DMS153 treated with DMSO at 0.1 percent for 48 hours (cell line): ENCODE measurements around the gene KREMEN2.
A peak's percentile ranks its signal among the peaks of the same experiment; 100 is the strongest.
"Not testable (repeated sequence)": the region's sequence is repeated elsewhere in the genome, so short reads cannot be mapped to it uniquely, and the experiment has no call there.

Experiments
- DNase-seq: peaks from one replicate; lab custom pipeline; 2025; ENCODE audit not compliant: unreplicated experiment; lab: John Stamatoyannopoulos, UW

The KREMEN2 gene

GRCh38 chr16:2938206-2938605 is 25.9 kb upstream of the KREMEN2 start:
- DNase-seq = no peak

- no peak for DNase-seq
Measured at GRCh38 chr16:2939968-2940367, 24.1 kb upstream of the KREMEN2 start.

- DNase-seq = no peak
Measured at GRCh38 chr16:2942045-2942444, 22.0 kb upstream of the KREMEN2 start.

DNA sequence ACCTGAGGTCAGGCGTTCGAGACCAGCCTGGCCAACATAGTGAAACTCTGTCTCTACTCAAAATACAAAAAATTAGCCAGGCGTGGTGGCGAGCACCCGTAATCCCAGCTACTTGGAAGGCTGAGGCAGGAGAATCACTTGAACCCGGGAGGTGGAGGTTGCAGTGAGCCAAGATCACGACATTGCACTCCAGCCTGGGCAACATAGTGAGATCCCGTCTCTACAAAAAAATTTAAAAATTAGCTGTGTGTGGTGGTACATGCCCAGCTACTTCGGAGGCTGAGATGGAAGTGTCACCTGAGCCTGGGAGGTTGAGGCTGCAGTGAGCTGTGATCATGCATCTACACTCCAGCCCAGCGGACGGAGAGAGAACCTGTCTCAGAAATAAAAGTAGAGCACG is 20.4 kb upstream of the KREMEN2 start:
- DNase-seq = not testable (repeated sequence)

- no peak for DNase-seq
Measured at GRCh38 chr16:2946649-2947048, 17.4 kb upstream of the KREMEN2 start.

- DNase-seq = no peak
Measured at GRCh38 chr16:2948807-2949704, 15.0 kb upstream of the KREMEN2 start.

- no peak for DNase-seq
Measured at GRCh38 chr16:2949705-2950352, 14.2 kb upstream of the KREMEN2 start.

- no peak for DNase-seq
Measured at GRCh38 chr16:2950353-2950724, 13.7 kb upstream of the KREMEN2 start.

- no peak for DNase-seq
Measured at GRCh38 chr16:2950773-2951172, 13.3 kb upstream of the KREMEN2 start.

GRCh38 chr16:2952679-2953078 is 11.4 kb upstream of the KREMEN2 start:
- peak; percentile 13 for DNase-seq

GRCh38 chr16:2953706-2954627 is 10.1 kb upstream of the KREMEN2 start:
- no peak for DNase-seq

GRCh38 chr16:2954656-2955381 is 9.3 kb upstream of the KREMEN2 start:
- no peak for DNase-seq

DNA sequence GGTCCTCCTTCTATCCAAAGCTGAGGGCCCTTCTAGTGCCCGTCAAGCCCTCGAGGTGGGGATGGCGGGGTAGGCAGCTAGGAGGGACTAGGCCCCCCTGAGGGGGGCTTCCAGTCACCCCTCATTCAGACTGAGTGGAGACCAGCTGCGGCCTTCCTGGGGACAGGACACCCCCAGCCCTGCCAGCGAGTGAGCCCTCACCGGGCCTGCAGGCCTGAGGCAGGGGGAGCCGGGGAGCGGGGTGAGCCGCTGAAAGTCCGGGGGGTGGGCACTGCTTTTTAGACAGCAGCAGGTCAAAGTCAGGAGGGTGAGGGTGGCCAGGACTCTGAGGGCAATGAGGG is 8.7 kb upstream of the KREMEN2 start:
- no peak for DNase-seq

GRCh38 chr16:2955779-2956578 is 8.1 kb upstream of the KREMEN2 start:
- no peak for DNase-seq

DNA sequence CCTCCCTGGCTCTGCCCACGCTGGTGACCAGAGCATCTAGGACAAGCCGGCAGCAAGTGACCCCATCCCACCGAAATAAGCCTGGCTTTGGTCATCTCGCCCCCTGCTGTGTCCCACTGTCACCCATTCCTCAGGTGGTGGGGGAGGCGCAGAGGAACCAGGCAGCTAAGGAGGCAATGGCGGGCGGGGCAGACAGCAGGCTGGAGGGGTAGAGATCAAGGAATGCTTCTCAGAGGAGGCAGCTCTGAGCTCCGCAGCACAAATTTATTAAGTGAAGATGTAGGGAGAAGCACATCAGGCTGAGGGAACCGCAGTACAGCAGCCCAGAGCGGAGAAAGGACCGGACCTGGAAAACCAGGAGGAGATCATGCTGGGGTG is 7.5 kb upstream of the KREMEN2 start:
- DNase-seq = no peak

DNA sequence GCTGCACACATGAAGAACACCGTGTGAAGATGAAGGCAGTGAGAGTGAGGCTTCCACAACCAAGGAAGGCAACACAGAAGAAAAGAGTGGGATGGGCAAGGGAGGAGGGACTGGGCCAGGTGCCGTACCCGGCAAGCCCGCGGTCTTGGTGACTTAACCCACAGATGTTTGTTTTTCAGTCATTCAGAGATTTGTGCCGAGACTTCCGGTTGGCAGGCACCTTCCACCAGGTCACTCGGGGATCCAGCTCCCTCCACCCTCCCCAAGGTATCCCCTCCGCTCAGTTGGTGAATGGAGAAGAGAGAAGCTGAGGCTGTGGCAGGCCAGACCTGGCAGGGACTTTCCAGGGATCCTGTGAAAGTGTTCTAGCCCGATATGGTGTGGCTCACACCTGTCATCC is 4.9 kb upstream of the KREMEN2 start:
- no peak for DNase-seq

- no peak for DNase-seq
Measured at GRCh38 chr16:2960183-2961010, 3.7 kb upstream of the KREMEN2 start.

DNA sequence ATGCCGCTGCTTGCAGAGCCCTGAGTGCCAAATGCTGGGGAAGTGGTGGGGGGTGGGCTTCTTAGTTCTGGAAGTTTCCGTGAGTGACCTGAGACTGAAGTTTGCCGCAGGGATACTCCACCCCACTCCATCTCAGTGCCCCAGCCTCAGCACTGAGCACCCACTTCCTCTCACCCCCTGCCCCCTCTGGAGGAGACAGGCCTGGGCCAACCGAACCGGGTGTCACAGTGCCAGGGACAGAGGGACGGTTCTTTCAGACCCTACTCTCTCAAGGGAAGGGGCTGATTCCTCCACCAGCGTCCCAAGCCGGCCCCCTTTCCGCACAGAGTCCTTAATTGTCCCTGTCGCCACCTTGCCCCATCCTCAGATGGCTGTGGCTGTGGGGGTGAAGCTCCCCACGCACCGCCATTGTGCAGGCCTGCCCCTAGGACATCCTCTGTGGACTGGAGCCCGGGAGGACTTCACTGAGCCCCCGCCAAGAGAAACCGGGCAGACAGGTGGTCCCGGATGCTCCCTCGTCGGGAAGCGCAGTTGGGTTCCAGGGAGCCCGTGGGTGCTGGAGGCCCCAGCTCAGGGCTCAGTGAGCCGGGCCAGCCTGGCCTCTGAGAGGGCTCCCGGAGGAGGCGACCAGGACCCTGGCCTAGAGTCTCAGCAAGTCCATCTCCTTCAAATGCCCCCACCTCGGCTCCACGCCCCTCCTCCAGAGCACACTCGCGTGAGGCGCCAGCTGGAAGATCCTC is 1.6 kb upstream of the KREMEN2 start:
- DNase-seq = no peak
